Peyer's patch (tissue), 4 donors: Measurements from ENCODE around the gene THRA.
"Not testable (repeated sequence)": the region's sequence is repeated elsewhere in the genome, so short reads cannot be mapped to it uniquely, and the experiment has no call there.

Experiments
- POLR2A ChIP-seq, 2 donors: fragments of 450-650 bp; IDR thresholded peaks; one replicate each; pipeline ENCODE4 v1.5.1; 2017; ENCODE audit warnings: antibody characterized with exemption in 2 of 2, mild to moderate bottlenecking in 2 of 2, moderate library complexity in 2 of 2
- TF ChIP-seq, protein P1 (sequence below), 6 experiments: fragments of 450-650 bp in 4 of 6; fragments of 200-600 bp in 2 of 6; sonication (generic) in 1 of 6; IDR thresholded peaks; one replicate each; pipeline ENCODE4 v1.5.1; 2017 to 2019; ENCODE audit warnings: antibody characterized with exemption in 6 of 6, mild to moderate bottlenecking in 3 of 6, moderate library complexity in 1 of 6

DNA sequence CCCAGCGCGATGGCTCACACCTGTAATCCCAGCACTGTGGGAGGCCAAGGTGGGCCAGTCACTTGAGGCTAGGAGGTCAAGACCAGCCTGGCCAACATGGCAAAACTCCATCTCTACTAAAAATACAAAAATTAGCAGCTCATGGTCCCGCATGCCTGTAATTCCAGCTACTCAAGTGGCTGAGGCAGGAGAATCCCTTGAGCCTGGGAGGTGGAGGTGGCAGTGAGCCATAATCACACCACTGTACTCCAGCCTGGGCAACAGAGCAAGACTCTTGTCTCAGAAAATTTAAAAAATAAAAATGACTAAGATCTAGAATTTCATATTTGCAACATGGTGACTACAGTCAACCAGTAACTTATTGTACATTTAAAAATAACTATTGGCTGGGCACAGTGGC lies 80.4 kb downstream of the THRA start:
- TF ChIP-seq, protein P1, sequence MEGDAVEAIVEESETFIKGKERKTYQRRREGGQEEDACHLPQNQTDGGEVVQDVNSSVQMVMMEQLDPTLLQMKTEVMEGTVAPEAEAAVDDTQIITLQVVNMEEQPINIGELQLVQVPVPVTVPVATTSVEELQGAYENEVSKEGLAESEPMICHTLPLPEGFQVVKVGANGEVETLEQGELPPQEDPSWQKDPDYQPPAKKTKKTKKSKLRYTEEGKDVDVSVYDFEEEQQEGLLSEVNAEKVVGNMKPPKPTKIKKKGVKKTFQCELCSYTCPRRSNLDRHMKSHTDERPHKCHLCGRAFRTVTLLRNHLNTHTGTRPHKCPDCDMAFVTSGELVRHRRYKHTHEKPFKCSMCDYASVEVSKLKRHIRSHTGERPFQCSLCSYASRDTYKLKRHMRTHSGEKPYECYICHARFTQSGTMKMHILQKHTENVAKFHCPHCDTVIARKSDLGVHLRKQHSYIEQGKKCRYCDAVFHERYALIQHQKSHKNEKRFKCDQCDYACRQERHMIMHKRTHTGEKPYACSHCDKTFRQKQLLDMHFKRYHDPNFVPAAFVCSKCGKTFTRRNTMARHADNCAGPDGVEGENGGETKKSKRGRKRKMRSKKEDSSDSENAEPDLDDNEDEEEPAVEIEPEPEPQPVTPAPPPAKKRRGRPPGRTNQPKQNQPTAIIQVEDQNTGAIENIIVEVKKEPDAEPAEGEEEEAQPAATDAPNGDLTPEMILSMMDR (IDR thresholded peaks at IDR 0.05) = not testable (repeated sequence)
- TF ChIP-seq POLR2A (IDR thresholded peaks at IDR 0.05) = not testable (repeated sequence)
